NCI-H2196 (cell line): ENCODE results near the gene FIGNL1.
"Not testable (repeated sequence)": the region's sequence is repeated elsewhere in the genome, so short reads cannot be mapped to it uniquely, and the experiment has no call there.

Source experiments
- DNase-seq: peaks from one replicate; lab custom pipeline; 2025; ENCODE audit not compliant: unreplicated experiment; lab: John Stamatoyannopoulos, UW

FIGNL1 gene

DNA sequence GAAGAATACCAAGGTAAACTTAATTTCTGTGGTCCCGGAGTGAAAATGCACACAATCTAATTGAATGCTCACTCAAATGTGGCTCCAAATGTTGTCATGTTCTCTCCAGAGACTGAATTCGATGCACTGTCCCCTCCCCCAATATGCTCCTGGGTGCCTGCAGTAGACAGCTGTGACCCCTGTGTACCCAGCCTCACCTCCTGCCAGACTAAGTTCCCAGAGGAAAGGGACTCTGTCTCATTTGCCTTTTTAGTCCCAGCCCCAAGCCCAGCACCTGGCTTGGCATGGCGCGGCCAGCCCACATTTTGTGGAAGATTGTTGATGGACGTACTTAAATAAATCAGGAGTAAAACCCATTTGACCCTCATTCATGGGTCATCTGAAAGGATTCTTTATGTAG is 21.8 kb upstream of the FIGNL1 start:
- DNase-seq: no peak

DNA sequence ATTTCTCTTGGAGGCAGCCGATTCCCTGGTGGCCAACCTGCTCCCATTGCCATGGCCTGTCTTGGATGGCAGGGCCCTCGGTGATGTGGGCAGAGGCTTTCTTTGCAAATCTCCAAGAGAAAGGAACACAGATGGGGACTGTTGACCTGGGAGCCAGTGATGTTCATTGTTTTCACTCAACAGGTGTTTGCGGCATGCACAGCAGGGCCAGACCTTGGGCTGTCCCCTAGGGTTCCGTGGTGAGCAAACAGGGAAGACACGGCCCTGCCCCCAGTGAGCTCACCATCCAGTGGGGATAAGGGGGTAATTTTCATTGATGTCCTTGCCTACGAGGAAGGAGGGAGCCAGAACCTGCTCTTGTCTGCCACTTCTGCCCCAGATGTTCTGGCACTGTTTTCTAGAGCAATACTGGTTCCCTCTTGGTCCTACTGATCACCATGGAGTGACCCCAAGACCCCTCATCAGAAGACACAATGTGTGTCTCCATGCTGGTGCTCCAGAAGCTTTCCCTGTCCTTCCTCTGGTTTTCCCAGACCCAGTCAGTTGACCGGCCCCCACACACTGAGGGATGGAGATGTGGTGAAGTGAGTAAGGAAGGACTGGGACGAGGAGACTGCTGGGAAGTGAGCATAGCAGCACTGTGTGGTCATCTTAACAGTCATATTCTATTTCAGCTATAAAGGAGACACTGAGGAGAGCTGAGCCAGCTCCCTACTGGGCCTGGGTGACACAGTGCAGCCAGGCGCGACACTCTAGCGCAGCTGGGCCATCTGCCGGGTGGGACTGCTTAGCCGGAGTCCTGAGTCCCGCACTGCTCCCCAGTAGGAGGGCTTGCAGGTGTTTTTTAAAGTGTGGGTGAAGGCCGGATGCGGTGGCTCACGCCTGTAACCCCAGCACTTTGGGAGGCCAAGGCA is 20.4 kb upstream of the FIGNL1 start:
- DNase-seq: no peak

DNA sequence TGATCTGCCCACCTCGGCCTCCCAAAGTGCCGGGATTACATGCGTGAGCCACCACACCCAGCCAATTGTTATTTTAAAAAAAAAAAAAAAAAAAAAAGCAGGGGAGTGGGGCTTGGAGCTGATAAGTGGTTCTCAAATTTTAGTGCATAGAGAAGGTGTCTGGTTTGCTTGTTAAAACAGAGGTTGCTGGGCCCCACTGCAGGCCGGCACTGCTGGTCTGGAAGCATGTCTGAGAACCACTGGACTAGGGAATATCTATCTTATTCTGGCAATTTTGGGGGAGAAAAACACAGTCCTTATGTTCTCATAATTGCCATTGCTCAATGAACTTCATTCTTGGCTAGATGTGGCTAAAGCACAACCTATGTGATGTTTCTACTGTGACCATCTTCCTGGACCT is 19.0 kb upstream of the FIGNL1 start:
- no peak for DNase-seq

DNA sequence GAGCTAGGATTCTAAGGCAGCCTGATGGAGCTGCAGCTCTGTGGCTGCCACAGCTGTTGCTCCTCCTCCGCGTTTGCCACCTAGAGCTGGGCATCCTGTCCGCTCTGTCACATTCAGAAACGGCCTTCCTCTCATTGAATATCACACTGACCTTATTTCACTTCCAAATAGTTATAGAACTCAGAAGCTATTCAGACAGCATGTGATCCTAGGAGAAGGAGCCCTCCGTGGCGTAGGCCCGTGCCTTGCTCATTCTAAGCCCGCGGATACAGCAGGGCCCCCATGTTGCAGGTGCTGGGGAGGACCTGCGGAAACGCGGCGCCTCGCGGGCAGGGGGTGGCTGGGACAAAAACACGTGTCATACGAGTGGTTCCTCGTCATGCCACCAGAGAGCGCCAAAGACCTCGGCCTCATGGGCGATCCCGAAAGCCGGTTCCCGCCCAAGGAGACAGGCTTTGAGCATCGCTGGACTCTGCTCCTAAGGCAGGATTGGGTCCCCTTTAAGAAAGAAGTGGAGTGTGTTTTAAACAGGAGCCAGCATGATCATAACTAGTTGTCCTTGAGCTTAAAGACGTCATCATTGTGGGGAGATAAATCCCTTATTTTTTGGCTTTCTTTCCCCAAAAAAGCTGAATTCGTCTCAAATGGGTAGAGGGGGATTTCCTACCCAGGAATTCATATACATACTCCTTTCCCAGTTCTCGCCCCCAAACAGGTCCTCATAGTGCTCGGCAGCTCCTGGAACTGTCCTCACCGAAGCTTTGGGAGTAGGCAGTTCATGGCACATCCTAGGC is 17.9 kb upstream of the FIGNL1 start:
- DNase-seq: peak; percentile 80

DNA sequence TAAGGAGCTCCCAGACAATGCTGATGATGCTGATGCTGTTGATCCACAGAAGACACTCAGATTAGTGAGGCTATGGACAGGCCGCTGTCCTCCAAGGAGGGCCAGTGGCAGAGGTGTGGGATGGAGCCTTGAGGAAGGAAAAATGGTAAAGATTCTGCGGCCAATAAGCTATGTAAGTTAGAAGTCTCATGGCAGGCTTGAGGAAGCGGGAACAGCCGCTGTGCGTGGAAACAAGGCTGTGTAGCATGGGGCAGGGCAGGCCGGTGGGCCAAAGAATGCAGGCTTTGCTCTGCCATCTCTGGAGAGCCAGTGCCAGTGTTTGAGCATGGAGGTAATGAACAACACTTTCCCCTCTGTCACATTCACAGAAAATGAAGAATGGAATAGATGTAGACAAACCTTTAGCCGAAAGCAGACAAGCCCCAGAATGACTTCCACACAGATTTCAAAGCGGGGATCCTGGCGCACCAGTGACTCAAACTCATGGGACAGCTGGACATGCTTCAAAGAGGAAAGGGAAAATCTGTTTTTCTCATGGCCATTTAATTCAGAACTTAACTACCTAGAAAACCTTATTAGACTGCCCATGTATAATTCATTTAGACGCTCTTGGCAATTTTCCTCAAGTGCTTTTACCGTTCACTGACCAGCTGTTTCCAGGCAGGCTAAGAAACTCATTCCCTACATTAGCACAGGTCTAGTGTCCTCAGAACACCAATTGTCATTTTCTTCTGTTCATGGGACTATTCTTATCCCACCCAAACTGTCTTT is 16.9 kb upstream of the FIGNL1 start:
- no peak for DNase-seq

DNA sequence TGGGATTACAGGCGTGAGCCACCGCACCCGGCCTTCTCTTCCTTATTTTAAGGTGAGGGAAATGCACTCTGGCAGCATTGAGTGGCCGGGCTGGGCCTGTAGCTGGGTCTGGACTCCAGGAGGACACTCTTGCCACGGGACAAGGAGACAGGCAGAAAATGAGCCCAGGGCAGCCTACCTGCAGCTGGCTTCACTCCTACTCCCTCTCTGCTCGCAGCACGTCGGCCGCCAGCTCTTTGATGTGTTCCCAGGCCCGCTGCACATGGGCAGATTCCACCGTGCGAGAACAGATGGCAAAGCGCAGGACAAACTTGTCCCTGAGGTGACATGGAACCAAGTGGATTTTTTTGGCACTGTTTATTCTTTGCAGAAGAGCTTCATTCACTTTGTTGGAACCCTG is 12.9 kb upstream of the FIGNL1 start:
- DNase-seq: no peak

DNA sequence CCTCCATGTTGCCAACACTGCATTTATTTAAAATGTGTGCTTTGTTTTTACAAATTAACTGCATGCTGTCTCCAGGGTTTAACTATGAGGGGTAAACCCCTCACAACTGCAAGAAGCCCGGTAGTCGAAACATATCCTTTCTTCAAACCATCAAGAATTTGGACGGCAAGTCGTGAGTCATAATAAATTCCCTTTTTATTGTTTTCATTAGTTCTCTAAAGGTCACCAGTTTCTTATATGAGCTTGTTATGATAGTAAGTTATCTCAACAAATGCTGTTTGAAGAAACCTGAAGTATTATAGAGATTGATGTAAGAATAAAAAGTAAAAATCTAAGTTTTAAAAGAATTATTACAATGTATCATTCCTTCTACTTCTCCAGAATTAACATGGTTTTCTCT is 12.2 kb upstream of the FIGNL1 start:
- DNase-seq: no peak

DNA sequence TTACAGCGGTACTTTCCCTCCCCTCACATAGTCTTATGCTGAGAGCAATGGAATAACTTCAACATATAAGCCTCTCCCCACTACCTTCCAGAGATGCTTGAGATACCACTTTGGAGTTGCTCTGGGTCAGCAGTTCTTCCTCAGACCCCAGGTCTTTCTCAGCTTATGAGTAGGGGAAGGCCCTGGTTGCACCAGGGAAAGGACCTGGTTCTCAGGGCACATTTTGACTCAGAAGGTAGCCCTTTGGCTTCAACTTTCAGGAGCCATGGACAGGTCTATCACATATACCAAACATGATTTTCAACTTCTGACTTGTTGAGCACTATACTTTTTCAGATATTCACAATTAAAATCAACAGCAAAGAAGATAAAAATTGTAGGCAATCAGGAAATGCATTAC is 11.5 kb upstream of the FIGNL1 start:
- no peak for DNase-seq

DNA sequence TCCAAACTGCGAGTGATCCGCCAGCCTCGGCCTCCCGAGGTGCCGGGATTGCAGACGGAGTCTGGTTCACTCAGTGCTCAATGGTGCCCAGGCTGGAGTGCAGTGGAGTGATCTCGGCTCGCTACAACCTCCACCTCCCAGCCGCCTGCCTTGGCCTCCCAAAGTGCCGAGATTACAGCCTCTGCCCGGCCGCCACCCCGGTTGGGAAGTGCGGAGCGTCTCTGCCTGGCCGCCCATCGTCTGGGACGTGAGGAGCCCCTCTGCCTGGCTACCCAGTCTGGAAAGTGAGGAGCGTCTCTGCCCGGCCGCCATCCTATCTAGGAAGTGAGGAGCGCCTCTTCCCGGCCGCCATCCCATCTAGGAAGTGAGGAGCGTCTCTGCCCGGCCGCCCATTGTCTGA is 9.0 kb upstream of the FIGNL1 start:
- not testable (repeated sequence) for DNase-seq

DNA sequence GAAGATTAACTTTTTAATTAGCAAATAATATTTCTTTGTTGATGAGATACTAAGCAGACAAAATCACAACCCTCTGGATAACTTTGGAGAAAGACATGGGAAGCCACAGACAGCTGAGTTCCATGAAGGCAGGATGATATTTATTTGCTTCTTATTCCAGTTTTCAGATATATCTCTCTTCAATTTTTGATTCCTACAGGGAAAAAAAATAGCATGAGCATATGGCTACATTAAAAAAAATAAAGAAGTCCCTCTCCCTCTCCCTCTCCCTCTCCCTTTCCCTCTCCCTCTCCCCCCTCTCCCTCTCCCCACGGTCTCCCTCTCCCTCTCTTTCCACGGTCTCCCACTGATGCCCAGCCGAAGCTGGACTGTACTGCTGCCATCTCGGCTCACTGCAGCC is 8.5 kb upstream of the FIGNL1 start:
- DNase-seq: not testable (repeated sequence)

DNA sequence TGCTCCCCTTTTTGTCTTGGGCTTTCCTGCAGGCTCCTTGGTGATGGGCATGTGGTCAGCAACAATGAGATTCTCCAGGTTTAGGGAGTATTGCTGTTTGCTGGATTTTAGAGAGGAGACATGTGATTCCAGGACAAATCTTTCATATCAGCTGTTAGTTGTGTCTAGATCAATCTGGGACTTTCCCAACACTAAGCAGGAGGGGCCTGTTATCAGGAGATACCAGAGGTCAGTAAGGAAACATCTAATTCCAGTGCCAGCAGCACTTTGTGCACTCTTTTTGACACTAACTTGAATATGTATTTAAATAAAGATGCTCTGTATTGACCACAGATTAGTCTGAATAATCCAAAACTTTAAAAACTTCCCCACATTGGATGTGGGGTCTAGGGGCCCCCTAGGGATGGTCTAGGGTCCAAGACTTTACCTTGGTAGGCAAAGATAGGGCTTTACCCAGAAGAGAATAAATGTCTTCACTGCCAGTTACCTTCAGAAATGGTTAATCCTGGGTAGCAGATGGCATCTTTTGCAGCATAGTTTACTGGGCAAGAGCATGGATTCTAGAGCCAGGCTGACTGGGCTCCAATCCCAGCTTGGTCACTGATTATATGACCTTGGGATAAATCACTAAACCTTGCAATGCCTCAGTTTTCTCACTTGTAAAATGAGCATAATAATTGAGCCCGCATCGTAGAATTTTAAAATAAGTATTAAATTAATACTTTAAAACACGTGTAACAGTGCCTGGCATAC is 6.4 kb upstream of the FIGNL1 start:
- DNase-seq: no peak

DNA sequence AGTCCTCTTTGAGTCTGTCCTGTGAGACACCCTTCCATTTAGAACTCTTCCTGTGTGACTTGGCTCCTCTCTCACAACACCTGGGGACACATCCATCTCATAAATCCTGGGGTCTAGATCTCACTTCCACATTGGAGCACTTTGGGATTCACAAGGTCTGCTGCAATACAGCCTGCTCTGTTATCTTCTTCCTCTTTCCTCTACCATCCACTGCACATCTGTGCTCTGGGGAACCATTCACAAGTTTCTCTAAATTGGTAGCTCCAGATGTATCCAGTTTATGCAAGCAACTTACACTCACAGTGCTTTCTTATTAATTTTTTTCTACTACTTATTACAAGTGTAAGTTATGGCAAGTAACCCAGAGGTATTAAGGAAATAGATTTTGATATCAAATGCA is 5.5 kb upstream of the FIGNL1 start:
- no peak for DNase-seq

DNA sequence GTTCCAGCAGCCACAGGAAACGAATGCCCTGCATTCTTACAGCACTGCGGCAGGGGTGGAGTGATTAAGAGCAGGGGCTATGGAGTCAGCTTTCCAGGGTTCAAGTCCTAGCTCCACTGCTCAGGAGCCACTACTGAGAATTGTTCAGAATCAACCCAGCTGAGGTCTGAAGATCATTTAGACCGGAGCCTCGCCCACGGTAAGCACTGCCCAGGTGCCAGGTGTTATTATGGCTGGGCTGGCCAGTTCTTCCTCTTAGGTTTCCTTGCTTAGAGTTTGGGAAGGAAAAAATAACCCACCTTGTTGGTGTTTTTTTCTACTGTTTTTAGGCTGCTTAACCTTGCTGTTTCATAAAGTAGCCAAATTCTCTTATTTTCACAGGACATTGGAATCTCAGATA is 4.8 kb upstream of the FIGNL1 start:
- no peak for DNase-seq

DNA sequence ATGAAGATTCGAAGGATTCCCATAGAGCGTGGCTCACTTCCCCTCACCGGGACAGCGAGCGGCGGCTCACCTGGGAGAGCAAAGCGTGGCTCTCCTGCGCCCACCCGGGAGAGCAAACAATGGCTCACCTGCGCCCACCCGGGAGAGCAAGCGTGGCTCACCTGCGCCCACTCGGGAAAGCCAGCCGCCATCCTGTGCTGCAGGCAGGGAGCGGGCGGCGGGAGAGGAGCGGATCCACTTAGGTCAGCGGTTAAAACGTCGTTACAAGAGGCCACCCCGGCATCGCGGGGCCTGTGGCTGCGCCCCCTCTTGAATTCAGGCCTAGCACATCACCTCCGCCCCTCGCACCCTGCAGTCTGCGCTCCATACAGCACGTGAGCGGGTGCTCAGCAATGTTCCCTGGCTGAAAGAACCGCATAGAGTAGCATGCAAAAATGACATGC is 461 bp upstream of the FIGNL1 start:
- no peak for DNase-seq

DNA sequence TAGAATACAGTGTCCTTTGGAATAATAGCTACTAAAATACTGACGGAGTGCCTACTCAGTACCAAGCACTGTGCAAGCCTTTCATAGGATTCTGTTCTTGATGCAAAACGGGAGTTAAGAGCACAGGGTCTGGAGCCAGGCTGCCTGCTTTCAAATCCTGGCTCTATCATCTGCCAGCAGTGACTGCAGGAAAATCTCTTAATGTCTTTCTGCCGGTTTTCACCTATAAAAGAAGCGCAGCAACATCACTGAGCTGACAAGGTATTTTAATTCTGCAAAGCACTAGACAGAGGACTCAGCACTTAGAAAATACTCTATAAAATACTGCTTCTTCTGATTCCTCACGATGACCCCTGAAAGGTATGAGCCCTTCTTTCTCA is 659 bp downstream of the FIGNL1 start:
- DNase-seq: no peak

DNA sequence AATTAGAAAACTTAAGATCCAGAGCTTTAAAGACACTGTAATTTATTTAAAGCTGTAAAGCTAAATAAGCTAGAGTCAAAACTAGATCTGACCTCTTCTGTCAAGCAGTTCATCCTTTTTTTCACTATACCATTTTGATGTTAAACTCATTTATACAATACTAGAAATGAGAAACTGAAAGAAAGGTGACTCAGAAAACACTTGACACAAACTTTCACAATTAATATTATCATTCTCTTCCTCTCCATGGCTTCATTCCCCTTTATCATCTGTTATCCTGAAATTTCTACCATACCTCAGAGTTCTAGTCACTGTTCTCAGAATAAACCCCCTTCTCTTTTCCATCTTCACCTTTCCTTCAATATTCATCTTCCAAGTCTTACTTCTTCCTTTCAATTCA is 1.3 kb downstream of the FIGNL1 start:
- no peak for DNase-seq

DNA sequence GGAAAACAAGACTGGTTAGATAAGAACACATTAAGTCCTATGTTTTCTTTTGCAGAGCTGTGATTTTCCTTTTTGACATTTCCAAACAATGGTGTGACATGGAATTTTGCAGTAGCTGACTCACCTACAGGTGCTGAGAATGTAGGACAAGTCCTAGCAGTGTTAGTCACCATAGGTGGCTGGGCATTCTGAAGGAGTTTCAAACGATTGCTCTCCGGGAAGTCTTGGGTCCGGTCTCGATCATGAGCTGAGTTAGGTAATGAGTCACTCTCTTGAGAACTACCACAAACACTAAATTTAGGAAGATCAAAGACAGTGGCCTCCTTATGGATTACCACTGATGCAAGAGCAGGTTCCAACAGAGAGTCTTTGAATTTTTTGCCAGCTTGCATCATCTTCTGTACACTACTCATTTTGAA is 3.6 kb downstream of the FIGNL1 start:
- no peak for DNase-seq

DNA sequence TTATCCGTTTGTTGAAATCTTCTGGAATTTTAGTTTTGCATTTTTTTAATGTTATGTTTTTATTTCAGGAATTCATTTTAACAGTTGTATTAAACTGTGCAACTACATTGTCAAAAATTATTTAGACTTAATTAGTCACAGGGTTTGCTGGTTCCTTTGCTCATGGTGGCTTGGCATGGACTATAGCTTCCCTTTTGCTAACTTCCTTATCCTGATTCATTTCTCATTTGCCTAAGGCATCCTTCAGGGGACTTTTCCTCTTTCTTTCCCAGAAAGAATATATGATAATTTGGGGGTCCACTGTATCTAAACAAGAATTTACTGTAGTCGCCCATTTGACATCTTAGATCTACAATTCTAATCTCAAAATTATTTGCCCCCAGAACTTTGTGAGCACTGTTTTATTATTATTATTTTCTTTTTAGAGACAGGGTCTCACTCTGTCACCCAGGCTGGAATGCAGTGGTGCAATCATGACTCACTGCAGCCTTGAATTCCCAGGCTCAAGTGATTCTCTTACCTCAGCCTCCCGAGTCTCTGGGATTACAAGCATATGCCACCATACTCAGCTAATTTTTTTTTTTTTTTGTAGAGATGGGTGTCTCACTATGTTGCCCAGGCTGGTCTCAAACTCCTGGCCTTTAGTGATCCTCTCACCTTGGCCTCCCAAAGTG is 13.9 kb downstream of the FIGNL1 start:
- DNase-seq: no peak

DNA sequence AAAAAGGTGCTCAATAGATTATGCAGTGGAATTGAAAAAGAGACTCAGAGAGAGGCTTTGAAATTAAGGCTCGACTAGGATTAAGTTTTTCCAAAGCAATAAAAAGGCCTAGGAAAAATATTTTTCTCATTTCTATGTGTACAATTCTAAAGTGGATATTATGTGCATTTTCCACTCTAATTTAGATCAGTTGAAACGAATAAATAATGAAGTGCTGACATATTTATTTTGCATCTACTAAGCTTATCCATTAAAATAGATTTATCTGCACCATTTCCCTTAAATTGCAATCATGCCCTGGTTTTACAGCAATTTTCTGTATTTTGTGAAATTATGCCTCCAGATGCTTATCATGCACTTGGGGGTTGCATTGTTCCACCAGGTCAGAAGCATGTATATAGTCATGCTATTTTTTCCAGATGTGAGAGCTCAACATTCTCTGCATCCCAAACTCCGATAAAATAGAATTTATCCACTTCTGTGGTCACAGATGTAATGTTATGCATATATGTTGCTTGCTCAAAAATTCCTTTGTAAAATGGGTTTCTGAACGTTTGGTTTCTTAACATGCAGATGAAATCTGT is 18.3 kb downstream of the FIGNL1 start:
- DNase-seq: no peak

DNA sequence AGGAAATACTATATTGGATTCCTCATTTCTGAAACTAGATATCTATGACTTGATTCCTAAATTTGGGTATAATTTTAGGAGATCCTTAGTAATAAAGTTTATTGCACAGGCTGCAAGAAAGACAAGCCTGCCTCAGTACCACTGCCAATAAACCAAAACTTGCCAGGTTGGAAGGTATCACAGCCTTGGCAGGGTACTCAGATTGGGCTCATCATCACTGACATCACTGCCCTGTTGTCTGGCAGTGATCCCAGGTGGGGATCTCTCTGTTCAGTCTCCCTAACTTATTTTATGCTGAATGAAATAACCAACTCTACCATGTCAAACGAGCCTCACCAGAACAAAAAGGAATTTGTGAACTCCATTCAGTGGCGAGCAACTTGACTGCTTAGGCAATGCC is 18.8 kb downstream of the FIGNL1 start:
- no peak for DNase-seq
